ENCODE results near the gene MMP25.

Gene MMP25

DNA sequence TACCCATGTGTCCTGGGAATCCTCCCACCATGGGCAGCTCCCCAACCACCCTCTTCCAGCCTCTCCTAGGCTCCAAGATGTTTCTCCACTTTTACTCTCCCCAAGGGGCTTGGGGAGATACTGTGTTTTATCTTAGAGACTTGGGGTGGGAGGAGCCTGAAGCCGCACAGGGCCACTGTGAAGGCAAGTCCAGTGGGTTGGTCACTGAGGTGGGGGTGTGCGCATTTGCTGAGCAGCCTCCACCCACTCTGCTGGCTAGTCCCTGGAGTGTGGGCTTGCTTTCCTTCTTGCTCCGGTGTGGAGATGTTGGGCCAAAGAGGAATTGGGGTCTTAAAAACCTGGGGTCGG, 37.7 kb upstream of the MMP25 start:
- H3K4me1 ChIP-seq (ENCODE audit: control insufficient read depth in 1 of 2, insufficient read depth in 2 of 2, low read length in 2 of 2), result peaks cover 5 to 7% of the 10 kb centered on the region in 2 donors
- no peaks in the 10 kb centered on the region for H3K9me3 ChIP-seq (ENCODE audit: control insufficient read depth in 1 of 2, low read length in 2 of 2)
- no peak overlapping the region for H3K4me3 ChIP-seq (ENCODE audit: low read depth in 1 of 2, low read length in 2 of 2)
- H3K36me3 ChIP-seq (ENCODE audit: control insufficient read depth in 1 of 2, insufficient read depth in 2 of 2, low read length in 2 of 2), result no peaks in the 10 kb centered on the region
- peaks cover 16% of the 10 kb centered on the region for H3K27me3 ChIP-seq (ENCODE audit: low read depth, low read length)
- peak overlapping the region; percentile 74 for H3K27ac ChIP-seq (ENCODE audit: low read length)

DNA sequence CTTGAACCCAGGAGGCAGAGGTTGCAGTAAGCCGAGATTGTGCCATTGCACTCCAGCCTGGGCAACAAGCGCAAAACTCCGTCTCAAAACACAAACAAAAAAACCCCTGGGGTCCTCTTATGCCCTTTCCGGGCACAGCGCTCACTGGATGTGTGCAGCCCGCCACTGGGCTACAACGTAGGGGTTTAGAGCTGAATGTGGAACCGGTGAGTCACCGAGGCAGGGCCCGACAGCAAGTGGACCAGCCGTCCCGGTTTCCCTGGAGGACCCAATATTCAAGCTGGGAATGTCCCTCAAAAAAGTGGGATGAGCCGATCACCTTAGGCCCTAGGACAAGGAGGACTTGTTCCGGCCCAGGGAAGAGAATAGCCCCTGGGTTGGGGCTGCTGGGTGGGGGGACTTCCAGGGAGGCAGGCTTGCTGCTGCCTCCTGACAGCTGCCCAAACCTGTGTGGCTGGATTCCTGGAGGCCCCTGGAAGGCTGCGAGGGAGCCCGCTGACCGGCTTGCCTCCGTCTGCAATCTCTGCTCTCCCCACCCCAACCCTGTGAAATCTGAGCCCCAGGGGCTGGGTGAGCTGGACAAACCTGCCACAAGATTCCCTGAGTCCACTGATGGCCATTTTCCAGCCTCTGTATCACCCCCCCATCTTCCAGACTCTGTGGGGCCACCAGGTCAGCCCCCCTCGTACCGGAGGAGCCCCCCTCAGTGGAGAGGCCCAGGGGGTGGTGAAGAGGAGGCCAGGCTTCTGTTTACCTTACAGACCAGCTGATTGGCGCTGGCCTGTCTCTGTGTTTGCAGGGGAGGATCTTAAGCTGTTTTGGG, 36.6 kb upstream of the MMP25 start:
- Histone ChIP-seq H3K27ac (ENCODE audit: low read length) (no peak overlapping the region), H3K27me3 (ENCODE audit: low read depth, low read length) (peaks cover 16% of the 10 kb centered on the region), H3K36me3 (ENCODE audit: control insufficient read depth in 1 of 2, insufficient read depth in 2 of 2, low read length in 2 of 2) (no peaks in the 10 kb centered on the region), H3K4me3 (ENCODE audit: low read depth in 1 of 2, low read length in 2 of 2) (no peak overlapping the region), H3K4me1 (ENCODE audit: control insufficient read depth in 1 of 2, insufficient read depth in 2 of 2, low read length in 2 of 2) (peaks cover 5% of the 10 kb centered on the region in 2 donors), H3K9me3 (ENCODE audit: control insufficient read depth in 1 of 2, low read length in 2 of 2) (no peaks in the 10 kb centered on the region)

DNA sequence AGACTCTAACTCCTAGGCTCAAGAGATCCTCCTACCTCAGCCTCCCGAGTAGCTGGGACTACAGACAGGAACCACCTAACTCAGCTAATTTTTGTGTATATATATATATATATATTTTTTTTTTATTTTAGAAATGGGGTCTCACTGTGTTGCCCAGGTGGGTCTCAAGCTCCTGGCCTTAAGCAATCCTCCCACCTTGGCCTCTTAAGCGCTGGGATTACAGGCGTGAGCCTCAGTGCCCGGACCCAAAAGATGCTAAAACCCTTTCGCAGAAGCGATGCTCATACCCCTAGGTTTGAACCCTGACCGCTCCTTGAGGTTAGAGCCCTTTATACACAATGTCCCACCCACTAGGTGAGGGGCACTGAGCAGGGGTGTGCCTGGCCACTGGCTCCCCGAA, 35.9 kb upstream of the MMP25 start:
- H3K27ac ChIP-seq (ENCODE audit: low read length), result no peak overlapping the region
- peaks cover 16% of the 10 kb centered on the region for H3K27me3 ChIP-seq (ENCODE audit: low read depth, low read length)
- H3K9me3 ChIP-seq (ENCODE audit: control insufficient read depth in 1 of 2, low read length in 2 of 2), result no peaks in the 10 kb centered on the region
- H3K36me3 ChIP-seq (ENCODE audit: control insufficient read depth in 1 of 2, insufficient read depth in 2 of 2, low read length in 2 of 2), result no peaks in the 10 kb centered on the region
- no peak overlapping the region for H3K4me3 ChIP-seq (ENCODE audit: low read depth in 1 of 2, low read length in 2 of 2)
- H3K4me1 ChIP-seq (ENCODE audit: control insufficient read depth in 1 of 2, insufficient read depth in 2 of 2, low read length in 2 of 2), result peaks cover 3 to 5% of the 10 kb centered on the region in 2 donors

DNA sequence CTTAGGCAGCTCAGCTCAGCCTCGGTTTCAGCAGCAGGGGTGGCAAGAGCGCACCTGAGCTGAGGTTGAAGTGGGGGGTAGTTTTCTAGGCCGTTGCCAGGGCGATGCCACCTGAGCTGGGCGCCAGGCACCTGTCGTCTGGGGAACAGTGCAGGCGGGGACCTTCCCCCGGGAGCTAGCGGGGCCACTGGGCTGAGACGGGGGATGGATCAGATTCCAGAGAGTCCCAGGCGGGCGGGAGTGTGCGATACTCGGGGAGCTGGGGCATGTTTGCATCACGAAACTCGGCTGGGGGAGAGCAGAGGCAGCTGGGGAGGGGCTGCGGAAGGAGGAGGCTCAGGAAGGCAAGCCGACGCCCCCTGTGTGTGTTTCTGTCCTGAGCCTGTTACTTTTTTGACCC, 34.1 kb upstream of the MMP25 start:
- H3K4me3 ChIP-seq (ENCODE audit: low read depth in 1 of 2, low read length in 2 of 2), result no peak overlapping the region
- no peaks in the 10 kb centered on the region for H3K36me3 ChIP-seq (ENCODE audit: control insufficient read depth in 1 of 2, insufficient read depth in 2 of 2, low read length in 2 of 2)
- peaks cover 18% of the 10 kb centered on the region for H3K27me3 ChIP-seq (ENCODE audit: low read depth, low read length)
- no peaks in the 10 kb centered on the region for H3K9me3 ChIP-seq (ENCODE audit: control insufficient read depth in 1 of 2, low read length in 2 of 2)
- no peak overlapping the region for H3K27ac ChIP-seq (ENCODE audit: low read length)
- peaks cover 3 to 5% of the 10 kb centered on the region in 2 donors for H3K4me1 ChIP-seq (ENCODE audit: control insufficient read depth in 1 of 2, insufficient read depth in 2 of 2, low read length in 2 of 2)

DNA sequence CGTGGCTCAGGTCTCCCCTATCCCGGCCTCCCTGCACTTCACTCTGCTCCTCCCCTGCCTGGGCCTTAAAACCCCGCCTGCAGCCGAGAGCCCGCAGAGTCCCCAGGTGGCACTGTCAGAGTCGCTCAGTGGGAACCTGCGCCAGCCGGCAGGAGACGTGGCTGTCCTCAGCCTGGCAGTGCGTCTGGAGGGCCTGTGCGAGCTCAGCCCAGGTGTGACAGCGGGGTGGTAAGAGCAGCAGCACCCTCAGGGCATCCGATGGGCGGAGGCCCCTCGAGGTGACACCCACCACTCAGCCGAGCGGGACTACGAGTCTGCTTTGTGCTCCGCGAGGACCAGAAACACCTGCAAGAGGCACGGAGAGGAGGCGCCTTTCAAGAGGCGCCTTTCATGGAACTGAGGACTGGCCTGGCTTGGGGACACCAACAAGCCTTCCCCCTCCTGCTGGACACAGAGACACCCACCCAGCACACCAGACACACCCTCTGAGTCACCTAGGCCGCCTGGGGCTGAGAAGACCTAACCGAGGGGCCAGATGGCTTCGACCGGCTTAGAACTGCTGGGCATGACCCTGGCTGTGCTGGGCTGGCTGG, 33.4 kb upstream of the MMP25 start, which contains the start of gene CLDN9:
CLDN9 (plus strand) TSS at position 96 of the 593 bp plus-strand sequence; CDS start at position 536, 440 bp downstream.
- Histone ChIP-seq H3K4me3 (ENCODE audit: low read depth in 1 of 2, low read length in 2 of 2) (no peak within 1 kb of the TSS), H3K27me3 (ENCODE audit: low read depth, low read length) (peaks cover 24% of the 10 kb centered on the region), H3K4me1 (ENCODE audit: control insufficient read depth in 1 of 2, insufficient read depth in 2 of 2, low read length in 2 of 2) (peaks cover 5 to 7% of the 10 kb centered on the region in 2 donors), H3K36me3 (ENCODE audit: control insufficient read depth in 1 of 2, insufficient read depth in 2 of 2, low read length in 2 of 2) (no peaks in the 10 kb centered on the region), H3K27ac (ENCODE audit: low read length) (no peak within 1 kb of the TSS), H3K9me3 (ENCODE audit: control insufficient read depth in 1 of 2, low read length in 2 of 2) (no peaks in the 10 kb centered on the region)

DNA sequence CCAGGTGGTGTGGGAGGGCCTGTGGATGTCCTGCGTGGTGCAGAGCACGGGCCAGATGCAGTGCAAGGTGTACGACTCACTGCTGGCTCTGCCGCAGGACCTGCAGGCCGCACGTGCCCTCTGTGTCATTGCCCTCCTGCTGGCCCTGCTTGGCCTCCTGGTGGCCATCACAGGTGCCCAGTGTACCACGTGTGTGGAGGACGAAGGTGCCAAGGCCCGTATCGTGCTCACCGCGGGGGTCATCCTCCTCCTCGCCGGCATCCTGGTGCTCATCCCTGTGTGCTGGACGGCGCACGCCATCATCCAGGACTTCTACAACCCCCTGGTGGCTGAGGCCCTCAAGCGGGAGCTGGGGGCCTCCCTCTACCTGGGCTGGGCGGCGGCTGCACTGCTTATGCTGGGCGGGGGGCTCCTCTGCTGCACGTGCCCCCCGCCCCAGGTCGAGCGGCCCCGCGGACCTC, 32.8 kb upstream of the MMP25 start:
- Histone ChIP-seq H3K27ac (ENCODE audit: low read length) (no peak overlapping the region), H3K9me3 (ENCODE audit: control insufficient read depth in 1 of 2, low read length in 2 of 2) (no peaks in the 10 kb centered on the region), H3K27me3 (ENCODE audit: low read depth, low read length) (peaks cover 28% of the 10 kb centered on the region), H3K36me3 (ENCODE audit: control insufficient read depth in 1 of 2, insufficient read depth in 2 of 2, low read length in 2 of 2) (no peaks in the 10 kb centered on the region), H3K4me1 (ENCODE audit: control insufficient read depth in 1 of 2, insufficient read depth in 2 of 2, low read length in 2 of 2) (peaks cover 0 to 12% of the 10 kb centered on the region in 2 donors), H3K4me3 (ENCODE audit: low read depth in 1 of 2, low read length in 2 of 2) (no peak overlapping the region)

DNA sequence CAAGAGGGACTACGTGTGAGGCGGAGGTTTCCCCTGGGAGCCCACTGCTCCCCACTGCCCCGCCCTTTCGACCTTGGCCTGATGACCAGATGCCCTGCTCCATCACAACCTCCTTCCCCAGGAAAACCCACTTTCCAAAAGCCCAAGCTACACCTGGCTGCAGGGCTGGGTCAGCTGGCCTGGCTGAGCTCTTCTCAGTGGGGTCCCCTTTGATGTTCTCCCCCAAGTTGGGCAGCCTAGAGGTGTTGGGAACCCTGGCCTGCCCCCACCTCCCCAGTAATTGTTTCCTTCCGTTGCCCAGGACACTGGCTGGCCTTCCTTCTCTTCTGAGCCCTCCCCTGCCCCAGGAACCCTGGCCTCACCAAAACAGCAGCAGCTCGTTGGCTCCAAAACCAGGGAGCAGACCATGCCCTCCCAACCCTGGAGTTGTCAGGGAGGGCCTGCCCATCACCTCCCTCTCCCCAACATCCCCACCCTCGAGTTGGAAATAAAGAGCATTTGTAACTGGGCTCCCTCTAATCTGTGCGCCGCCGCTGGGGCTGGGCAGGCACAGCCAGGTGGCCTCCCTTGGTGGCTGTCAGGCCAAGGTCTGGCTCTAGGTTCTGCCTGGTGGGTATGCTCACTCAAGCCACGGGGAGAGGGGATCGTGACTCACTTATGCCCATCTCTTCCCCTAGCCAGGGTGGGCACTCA, 32.2 kb upstream of the MMP25 start:
- H3K36me3 ChIP-seq (ENCODE audit: control insufficient read depth in 1 of 2, insufficient read depth in 2 of 2, low read length in 2 of 2), result no peaks in the 10 kb centered on the region
- H3K4me3 ChIP-seq (ENCODE audit: low read depth in 1 of 2, low read length in 2 of 2), result no peak overlapping the region
- H3K27ac ChIP-seq (ENCODE audit: low read length), result no peak overlapping the region
- no peaks in the 10 kb centered on the region for H3K9me3 ChIP-seq (ENCODE audit: control insufficient read depth in 1 of 2, low read length in 2 of 2)
- peaks cover 0 to 8% of the 10 kb centered on the region in 2 donors for H3K4me1 ChIP-seq (ENCODE audit: control insufficient read depth in 1 of 2, insufficient read depth in 2 of 2, low read length in 2 of 2)
- peaks cover 28% of the 10 kb centered on the region for H3K27me3 ChIP-seq (ENCODE audit: low read depth, low read length)

DNA sequence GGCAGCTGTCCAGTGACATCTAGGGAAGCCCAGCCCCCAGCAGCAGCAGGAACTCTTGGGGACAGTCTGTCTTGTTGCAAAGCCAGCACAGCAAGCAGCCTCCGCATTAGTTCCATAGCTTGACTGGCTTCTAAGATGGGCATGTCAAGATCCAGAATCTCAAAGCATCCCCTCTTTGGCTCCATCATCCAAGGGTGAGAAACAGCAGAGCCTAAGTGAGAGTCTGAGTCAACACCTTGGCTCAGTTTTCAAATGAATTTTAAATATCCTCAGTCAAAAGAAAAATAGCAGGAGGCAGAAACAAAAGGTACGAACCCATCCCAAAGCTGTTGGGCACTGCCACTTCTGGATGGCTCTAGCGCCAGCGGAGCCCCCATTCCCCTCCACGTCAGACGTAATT, 31.4 kb upstream of the MMP25 start:
- no peaks in the 10 kb centered on the region for H3K9me3 ChIP-seq (ENCODE audit: control insufficient read depth in 1 of 2, low read length in 2 of 2)
- H3K4me1 ChIP-seq (ENCODE audit: control insufficient read depth in 1 of 2, insufficient read depth in 2 of 2, low read length in 2 of 2), result peaks cover 0 to 12% of the 10 kb centered on the region in 2 donors
- H3K4me3 ChIP-seq (ENCODE audit: low read depth in 1 of 2, low read length in 2 of 2), result no peak overlapping the region
- H3K27ac ChIP-seq (ENCODE audit: low read length), result no peak overlapping the region
- H3K36me3 ChIP-seq (ENCODE audit: control insufficient read depth in 1 of 2, insufficient read depth in 2 of 2, low read length in 2 of 2), result no peaks in the 10 kb centered on the region
- H3K27me3 ChIP-seq (ENCODE audit: low read depth, low read length), result peaks cover 28% of the 10 kb centered on the region

DNA sequence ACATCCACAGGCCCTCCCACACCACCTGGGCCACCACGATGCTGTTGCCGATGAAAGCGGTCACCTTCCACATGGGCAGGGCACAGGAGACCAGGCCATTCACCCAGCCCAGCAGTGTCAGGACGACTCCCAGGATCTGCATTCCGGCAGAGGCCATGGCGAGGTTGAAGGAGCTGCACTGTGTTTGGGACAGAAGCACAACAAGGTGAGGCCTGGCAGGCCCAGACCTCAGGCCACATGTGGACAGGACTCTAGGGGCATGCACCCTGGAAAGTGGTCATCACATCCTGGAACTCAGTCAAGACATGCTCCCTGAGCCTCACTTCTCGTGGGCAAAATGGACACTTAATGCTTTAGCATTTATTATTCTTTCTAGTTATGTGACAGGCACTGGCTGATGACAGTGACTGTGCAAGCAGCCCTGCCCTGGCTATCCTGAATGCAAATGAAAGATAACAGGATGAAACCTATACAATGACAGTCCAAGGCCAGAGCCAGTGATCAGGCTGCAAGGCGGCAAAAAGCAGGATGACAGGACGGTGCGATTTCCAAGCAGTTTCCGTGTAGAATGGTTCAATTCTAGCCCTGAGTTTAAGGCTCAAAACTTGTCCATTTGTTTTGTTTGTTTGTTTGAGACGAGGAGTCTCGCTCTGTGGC, 30.4 kb upstream of the MMP25 start:
- no peak overlapping the region for H3K4me3 ChIP-seq (ENCODE audit: low read depth in 1 of 2, low read length in 2 of 2)
- H3K27ac ChIP-seq (ENCODE audit: low read length), result no peak overlapping the region
- H3K9me3 ChIP-seq (ENCODE audit: control insufficient read depth in 1 of 2, low read length in 2 of 2), result no peaks in the 10 kb centered on the region
- H3K4me1 ChIP-seq (ENCODE audit: control insufficient read depth in 1 of 2, insufficient read depth in 2 of 2, low read length in 2 of 2), result peaks cover 0 to 12% of the 10 kb centered on the region in 2 donors
- H3K27me3 ChIP-seq (ENCODE audit: low read depth, low read length), result peaks cover 28% of the 10 kb centered on the region
- H3K36me3 ChIP-seq (ENCODE audit: control insufficient read depth in 1 of 2, insufficient read depth in 2 of 2, low read length in 2 of 2), result peaks cover 0 to 6% of the 10 kb centered on the region in 2 donors

DNA sequence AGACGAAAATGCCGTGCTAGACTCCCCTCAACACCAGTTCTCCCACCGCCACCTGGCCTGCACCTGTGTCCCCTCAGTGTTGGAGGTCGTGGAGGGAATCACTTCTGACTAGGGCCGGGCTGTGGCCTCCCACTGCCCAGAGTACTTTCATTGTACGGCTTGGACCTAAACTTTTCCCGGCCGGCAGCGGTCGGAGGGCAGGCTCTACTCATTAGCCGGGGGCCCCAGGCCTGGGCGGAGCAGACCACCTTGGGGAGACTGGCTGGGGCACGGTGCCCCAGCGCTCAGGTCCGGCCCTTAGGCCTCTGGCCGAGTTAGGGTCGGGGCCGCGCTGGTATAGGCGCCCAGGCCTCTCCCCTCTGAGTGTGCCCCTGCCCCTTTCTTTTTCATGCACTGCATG, 29.0 kb upstream of the MMP25 start:
- H3K4me3 ChIP-seq (ENCODE audit: low read depth in 1 of 2, low read length in 2 of 2), result no peak overlapping the region
- H3K9me3 ChIP-seq (ENCODE audit: control insufficient read depth in 1 of 2, low read length in 2 of 2), result no peaks in the 10 kb centered on the region
- H3K27me3 ChIP-seq (ENCODE audit: low read depth, low read length), result peaks cover 21% of the 10 kb centered on the region
- peaks cover 5 to 20% of the 10 kb centered on the region in 2 donors for H3K4me1 ChIP-seq (ENCODE audit: control insufficient read depth in 1 of 2, insufficient read depth in 2 of 2, low read length in 2 of 2)
- no peak overlapping the region for H3K27ac ChIP-seq (ENCODE audit: low read length)
- peaks cover 3 to 18% of the 10 kb centered on the region in 2 donors for H3K36me3 ChIP-seq (ENCODE audit: control insufficient read depth in 1 of 2, insufficient read depth in 2 of 2, low read length in 2 of 2)

Data from muscle layer of duodenum (tissue), 2 donors.